Endothelial cell of coronary artery (primary cell): ENCODE data around the gene KRTAP20-3. TPM values are rescaled to one million over a fixed set of nuclear protein-coding genes. Genes with fewer than 3 reads are reported as not detected.

Experiments used
- total RNA-seq: library from RNA; depleted of rRNA; stranded (reverse); fragments of >200 nt; gene quantifications from 2 replicates; pipeline ENCODE4 v1.2.3, GENCODE V29; 2014

Gene KRTAP20-3
- total RNA-seq: not detected in 2 replicates

GRCh38 chr21:30642564-30642963 is at the start of gene KRTAP20-3:
KRTAP20-3 (plus strand) TSS chr21:30642864.

GRCh38 chr21:30598802-30599201 is 43.9 kb upstream of the KRTAP20-3 start, which contains the start of gene KRTAP6-2:
KRTAP6-2 (minus strand) TSS chr21:30598902; CDS start chr21:30598874, 28 bp downstream.

DNA sequence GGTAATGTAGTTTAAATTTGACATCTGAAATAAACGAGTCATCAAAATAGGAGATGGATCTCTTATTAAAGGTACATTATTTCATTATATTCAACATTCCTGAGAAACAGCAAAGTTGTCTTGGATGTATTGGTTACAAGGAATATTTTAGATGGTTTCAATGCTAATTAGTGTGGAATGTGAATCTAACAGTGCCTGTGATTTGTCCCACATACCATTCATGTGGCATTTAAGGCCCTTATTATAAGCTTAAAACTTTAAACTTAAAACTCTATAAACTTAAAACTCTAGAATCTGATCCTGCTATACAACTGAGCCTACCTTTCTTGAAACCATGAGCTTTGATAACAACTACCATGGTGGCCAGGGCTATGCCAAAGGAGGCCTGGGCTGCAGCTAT is 41.9 kb upstream of the KRTAP20-3 start, which contains the start of gene KRTAP22-1:
TSS of gene KRTAP22-1 (plus strand) at position 301 of the 400 bp plus-strand sequence.

GRCh38 chr21:30613836-30614235 is 28.8 kb upstream of the KRTAP20-3 start, which contains the start of gene KRTAP6-1:
KRTAP6-1 (minus strand) TSS chr21:30613930; CDS start chr21:30613904, 26 bp downstream.

DNA sequence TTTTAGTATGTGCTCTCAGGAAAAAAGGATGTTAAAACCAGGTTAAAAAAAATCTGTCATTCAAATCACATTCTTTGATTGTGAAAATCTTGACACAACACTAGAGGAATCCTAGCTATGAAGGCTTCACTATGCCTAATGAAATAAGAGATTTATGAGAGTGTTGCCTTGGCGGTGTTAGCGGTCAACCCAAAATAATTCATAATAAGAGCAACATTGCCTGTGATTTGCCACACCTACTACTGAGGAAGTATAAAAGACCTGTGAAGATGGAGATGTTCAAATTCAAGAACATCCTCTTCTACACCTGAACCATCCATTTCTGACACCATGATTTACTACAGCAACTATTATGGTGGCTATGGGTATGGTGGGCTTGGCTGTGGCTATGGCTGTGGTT is 26.5 kb upstream of the KRTAP20-3 start, which contains the start of gene KRTAP20-1:
TSS of gene KRTAP20-1 (plus strand) at position 301 of the 400 bp plus-strand sequence. CDS start at position 331, 30 bp downstream.

DNA sequence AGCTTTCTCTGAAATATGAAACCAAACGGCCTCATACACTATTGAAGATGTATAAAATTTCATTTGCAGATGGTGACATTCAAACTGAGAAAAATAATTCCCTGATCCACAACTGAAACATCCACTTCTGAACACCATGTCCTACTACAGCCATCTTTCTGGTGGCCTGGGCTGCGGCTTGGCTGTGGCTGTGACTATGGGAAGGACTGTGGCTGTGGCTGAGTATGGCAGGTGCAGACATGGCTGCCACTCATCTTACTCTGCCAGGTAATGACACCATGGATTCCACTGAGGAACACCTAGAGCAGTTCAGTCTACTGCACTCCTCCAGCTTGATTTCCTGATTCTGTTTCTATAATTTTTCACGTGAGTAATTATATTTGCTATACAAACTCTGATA is 22.1 kb upstream of the KRTAP20-3 start, which contains the start of gene KRTAP20-4:
TSS of gene KRTAP20-4 (plus strand) at position 106 of the 400 bp plus-strand sequence.

GRCh38 chr21:30634906-30635305 is 7.8 kb upstream of the KRTAP20-3 start, which contains the start of gene KRTAP20-2:
KRTAP20-2 (plus strand) TSS chr21:30635206; CDS start chr21:30635264, 58 bp downstream.

Other genes starting within 250 kb of the KRTAP20-3 start
- not detected in 2 replicates for gene KRTAP13-1, start 246.8 kb upstream of the KRTAP20-3 start, total RNA-seq
- gene KRTAP13-3, start 216.9 kb upstream of the KRTAP20-3 start, total RNA-seq: not detected in 2 replicates
- gene KRTAP13-4, start 212.6 kb upstream of the KRTAP20-3 start, total RNA-seq: not detected in 2 replicates
- gene KRTAP15-1, start 202.6 kb upstream of the KRTAP20-3 start, total RNA-seq: not detected in 2 replicates
- not detected in 2 replicates for gene KRTAP19-1, start 162.5 kb upstream of the KRTAP20-3 start, total RNA-seq
- not detected in 2 replicates for gene KRTAP19-2, start 155.4 kb upstream of the KRTAP20-3 start, total RNA-seq
- not detected in 2 replicates for gene KRTAP19-3, start 150.9 kb upstream of the KRTAP20-3 start, total RNA-seq
- gene KRTAP19-4, start 145.7 kb upstream of the KRTAP20-3 start, total RNA-seq: not detected in 2 replicates
- gene KRTAP19-5, start 140.7 kb upstream of the KRTAP20-3 start, total RNA-seq: not detected in 2 replicates
- gene KRTAP19-6, start 101.0 kb upstream of the KRTAP20-3 start, total RNA-seq: not detected in 2 replicates
- gene KRTAP19-7, start 81.5 kb upstream of the KRTAP20-3 start, total RNA-seq: not detected in 2 replicates
- gene KRTAP22-2, start 52.5 kb upstream of the KRTAP20-3 start, total RNA-seq: not detected in 2 replicates
- gene KRTAP6-3, start 50.4 kb upstream of the KRTAP20-3 start, total RNA-seq: not detected in 2 replicates
- not detected in 2 replicates for gene KRTAP6-2, start 44.0 kb upstream of the KRTAP20-3 start, total RNA-seq
- not detected in 2 replicates for gene KRTAP22-1, start 41.8 kb upstream of the KRTAP20-3 start, total RNA-seq
- not detected in 2 replicates for gene KRTAP6-1, start 28.9 kb upstream of the KRTAP20-3 start, total RNA-seq
- not detected in 2 replicates for gene KRTAP20-1, start 26.4 kb upstream of the KRTAP20-3 start, total RNA-seq
- not detected in 2 replicates for gene KRTAP20-4, start 22.2 kb upstream of the KRTAP20-3 start, total RNA-seq
- gene KRTAP20-2, start 7.7 kb upstream of the KRTAP20-3 start, total RNA-seq: not detected in 2 replicates
- not detected in 2 replicates for gene KRTAP21-3, start 75.9 kb downstream of the KRTAP20-3 start, total RNA-seq
- not detected in 2 replicates for gene KRTAP21-2, start 104.4 kb downstream of the KRTAP20-3 start, total RNA-seq
- gene KRTAP21-1, start 112.6 kb downstream of the KRTAP20-3 start, total RNA-seq: not detected in 2 replicates
- gene KRTAP8-1, start 170.4 kb downstream of the KRTAP20-3 start, total RNA-seq: not detected in 2 replicates
- not detected in 2 replicates for gene KRTAP7-1, start 186.9 kb downstream of the KRTAP20-3 start, total RNA-seq
- not detected in 2 replicates for gene KRTAP11-1, start 238.7 kb downstream of the KRTAP20-3 start, total RNA-seq